ENCODE data around the gene CRY2. TPM values are rescaled to one million over a fixed set of nuclear protein-coding genes. Genes with fewer than 3 reads are reported as not detected.

Gene CRY2
- total and polyA plus RNA-seq, 8 donors: 15.3 to 29.4 (median 20.7) TPM

DNA sequence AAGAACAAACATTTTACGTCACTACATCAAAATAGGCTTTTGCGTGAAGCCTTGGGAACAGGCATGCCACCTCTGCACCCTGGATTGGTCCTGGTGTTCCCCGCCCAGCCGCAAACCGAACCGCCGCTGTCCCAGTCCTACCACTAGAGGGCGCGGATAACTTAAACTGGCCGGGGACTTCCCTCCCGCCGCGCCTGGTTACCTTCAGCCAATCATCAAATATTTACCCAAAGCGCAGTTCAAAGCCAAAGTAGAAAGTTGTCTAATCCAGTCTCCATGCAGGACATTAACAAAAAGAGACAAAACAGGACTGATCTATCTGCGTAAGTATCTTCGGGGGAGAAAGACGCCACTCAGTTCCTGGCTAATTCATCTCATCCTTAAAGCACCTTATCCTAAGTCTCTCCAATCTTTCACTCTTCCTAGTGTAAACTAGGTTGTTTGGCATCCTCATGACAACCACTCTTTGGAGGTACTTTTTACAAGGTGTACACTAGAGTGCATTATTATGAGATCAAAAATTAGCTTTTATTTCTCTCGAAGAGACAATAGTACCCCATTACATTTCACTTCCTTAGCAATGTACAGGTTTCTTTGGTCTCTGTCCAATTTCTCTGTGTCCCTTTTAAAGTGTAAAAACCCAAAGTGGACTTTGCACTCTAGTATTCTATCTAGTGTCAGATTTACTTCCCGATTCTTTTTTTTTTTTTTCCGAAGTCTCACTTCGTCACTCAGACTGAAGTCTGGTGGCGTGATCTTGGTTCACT, 3.9 kb upstream of the CRY2 start:
- Histone ChIP-seq H3K27ac (peak overlapping the region; percentile 85 to 97 (median 89)), H3K4me3 (peak overlapping the region in 1 of 4 donors; percentile 31), H3K9me3 (no peaks in the 10 kb centered on the region), H3K27me3 (no peaks in the 10 kb centered on the region), H3K36me3 (no peaks in the 10 kb centered on the region), H3K4me1 (peaks cover 4 to 11% (median 6%) of the 10 kb centered on the region in 3 donors)
- ATAC-seq (peak; percentile 55 to 74 (median 72)), DNase-seq (peak; percentile 92 to 96 (median 92)), FAIRE-seq (peak; percentile 37)
- WGBS, 2 donors: 2 to 4% methylated on average over 22 of the region's 22 CpGs
- intact Hi-C loops (cut with DNase I): no loop called here
- TF ChIP-seq, protein P1, sequence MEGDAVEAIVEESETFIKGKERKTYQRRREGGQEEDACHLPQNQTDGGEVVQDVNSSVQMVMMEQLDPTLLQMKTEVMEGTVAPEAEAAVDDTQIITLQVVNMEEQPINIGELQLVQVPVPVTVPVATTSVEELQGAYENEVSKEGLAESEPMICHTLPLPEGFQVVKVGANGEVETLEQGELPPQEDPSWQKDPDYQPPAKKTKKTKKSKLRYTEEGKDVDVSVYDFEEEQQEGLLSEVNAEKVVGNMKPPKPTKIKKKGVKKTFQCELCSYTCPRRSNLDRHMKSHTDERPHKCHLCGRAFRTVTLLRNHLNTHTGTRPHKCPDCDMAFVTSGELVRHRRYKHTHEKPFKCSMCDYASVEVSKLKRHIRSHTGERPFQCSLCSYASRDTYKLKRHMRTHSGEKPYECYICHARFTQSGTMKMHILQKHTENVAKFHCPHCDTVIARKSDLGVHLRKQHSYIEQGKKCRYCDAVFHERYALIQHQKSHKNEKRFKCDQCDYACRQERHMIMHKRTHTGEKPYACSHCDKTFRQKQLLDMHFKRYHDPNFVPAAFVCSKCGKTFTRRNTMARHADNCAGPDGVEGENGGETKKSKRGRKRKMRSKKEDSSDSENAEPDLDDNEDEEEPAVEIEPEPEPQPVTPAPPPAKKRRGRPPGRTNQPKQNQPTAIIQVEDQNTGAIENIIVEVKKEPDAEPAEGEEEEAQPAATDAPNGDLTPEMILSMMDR (IDR thresholded peaks at IDR 0.05): peak; percentile 88 to 96 (median 91)

DNA sequence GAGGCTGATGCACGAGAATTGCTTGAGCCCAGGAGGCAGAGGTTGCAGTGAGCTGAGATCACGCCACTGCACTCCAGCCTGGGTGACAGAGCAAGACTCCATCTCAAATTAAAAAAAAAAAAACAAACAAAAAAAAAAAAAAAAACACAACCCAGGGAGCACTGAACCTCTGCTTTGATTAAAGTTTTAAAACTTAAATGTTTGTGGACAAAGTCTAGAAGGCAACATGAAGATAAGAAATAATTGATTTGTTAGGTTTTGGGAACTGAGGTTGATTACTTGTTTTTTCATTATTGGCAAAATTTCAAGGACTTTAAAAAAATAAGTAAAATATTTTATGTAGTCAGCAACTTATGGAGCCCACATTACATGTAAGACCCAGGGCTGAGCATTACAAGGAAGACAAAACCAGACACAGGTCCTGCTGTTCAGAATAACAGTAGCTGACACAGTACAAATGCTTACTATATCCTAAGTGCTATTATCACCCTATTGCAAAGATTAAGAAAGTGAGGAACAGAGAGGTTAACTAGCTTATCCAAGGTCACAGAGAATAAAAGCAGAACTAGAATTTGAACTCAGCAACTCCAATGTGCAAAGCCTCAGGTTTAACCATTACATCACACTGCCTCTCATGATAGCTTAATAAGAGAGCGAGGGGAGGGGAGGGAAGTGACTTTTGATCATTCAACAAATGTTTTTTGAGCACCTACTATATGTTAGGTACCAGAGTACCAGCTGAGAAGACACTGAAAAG, 2.3 kb upstream of the CRY2 start:
- Histone ChIP-seq H3K36me3 (no peaks in the 10 kb centered on the region), H3K27ac (no peak overlapping the region), H3K27me3 (no peaks in the 10 kb centered on the region), H3K9me3 (no peaks in the 10 kb centered on the region), H3K4me3 (no peak overlapping the region), H3K4me1 (peaks cover 14 to 20% (median 19%) of the 10 kb centered on the region in 3 donors)
- no peak for ATAC-seq
- TF ChIP-seq, protein P1 (IDR thresholded peaks at IDR 0.05): no peak
- DNase-seq: no peak
- intact Hi-C loops (cut with DNase I): no loop called here
- no peak for FAIRE-seq
- WGBS, 2 donors: 76 to 79% methylated on average over 3 of the region's 3 CpGs

DNA sequence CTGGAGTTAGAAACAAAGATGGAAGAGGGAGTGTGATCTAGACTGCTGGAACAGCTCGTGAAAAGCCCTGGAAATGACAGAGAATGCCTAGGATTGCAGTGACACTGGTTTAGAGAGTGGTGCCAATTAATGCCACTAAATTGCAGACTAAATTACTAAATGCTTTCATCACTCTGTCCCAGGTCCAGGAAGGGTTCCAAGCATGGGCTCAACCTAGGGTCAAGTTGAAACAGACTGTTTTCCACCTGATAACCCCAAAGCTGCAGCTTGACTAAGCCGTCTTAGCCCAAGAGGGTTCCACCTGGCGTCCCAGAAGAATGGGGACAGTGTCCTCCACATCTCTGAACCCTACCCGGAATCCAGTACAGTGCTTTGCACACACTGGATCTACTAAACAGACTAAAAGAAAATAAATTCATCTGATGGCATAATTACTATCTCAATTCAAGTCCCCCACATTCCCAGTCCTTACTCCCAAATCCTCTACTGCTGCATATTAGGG, 1.1 kb upstream of the CRY2 start:
- intact Hi-C loops (cut with DNase I): no loop called here
- no peak for FAIRE-seq
- 77 to 84% methylated on average over 4 of the region's 4 CpGs for WGBS, 2 donors
- TF ChIP-seq, protein P1 (IDR thresholded peaks at IDR 0.05): no peak
- no peaks in the 10 kb centered on the region for H3K36me3 ChIP-seq
- peaks cover 17 to 31% (median 29%) of the 10 kb centered on the region in 3 donors for H3K4me1 ChIP-seq
- H3K27ac ChIP-seq: peak overlapping the region; percentile 74 to 95 (median 88)
- H3K9me3 ChIP-seq: no peaks in the 10 kb centered on the region
- no peak for DNase-seq
- no peak for ATAC-seq
- no peaks in the 10 kb centered on the region for H3K27me3 ChIP-seq
- no peak overlapping the region for H3K4me3 ChIP-seq

DNA sequence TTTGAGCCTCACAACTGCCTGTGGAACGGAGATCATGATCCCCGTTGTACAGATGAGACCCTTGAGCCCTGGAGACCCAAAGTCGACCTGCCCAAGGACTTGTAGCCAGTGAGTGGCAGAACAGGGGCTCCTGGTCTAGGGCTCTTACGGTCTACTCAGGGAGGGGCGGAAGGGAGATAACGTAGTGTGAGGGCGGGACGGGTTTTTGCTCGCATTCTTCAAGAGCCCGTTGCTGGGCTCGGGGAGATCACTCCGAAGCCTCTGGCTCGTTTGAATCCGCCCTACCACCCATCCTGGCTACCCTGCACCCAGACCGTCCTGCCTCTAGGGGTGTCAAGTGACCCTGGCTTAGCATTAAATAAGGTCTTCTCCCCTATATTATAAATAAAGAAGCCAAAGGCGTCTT, 639 bp downstream of the CRY2 start:
- H3K27me3 ChIP-seq: no peaks in the 10 kb centered on the region
- peaks cover 32 to 43% (median 37%) of the 10 kb centered on the region in 3 donors for H3K4me1 ChIP-seq
- peak; percentile 23 to 43 (median 32) for ATAC-seq
- peak overlapping the region; percentile 89 to 95 (median 92) for H3K27ac ChIP-seq
- intact Hi-C loops (cut with DNase I): no loop called here
- FAIRE-seq: no peak
- TF ChIP-seq, protein P1 (IDR thresholded peaks at IDR 0.05): no peak
- WGBS, 2 donors: 0% methylated on average over 16 of the region's 16 CpGs
- H3K36me3 ChIP-seq: no peaks in the 10 kb centered on the region
- H3K9me3 ChIP-seq: no peaks in the 10 kb centered on the region
- H3K4me3 ChIP-seq: peak overlapping the region; percentile 63 to 92 (median 80)
- DNase-seq: peak in 3 of 6 donors; percentile 36 to 47 (median 47)

Data from pancreas (tissue), 10 donors.